Left kidney (tissue), 8 donors: Measurements from ENCODE around the gene ADAMTS12. TPM values are rescaled to one million over a fixed set of nuclear protein-coding genes. Genes with fewer than 3 reads are reported as not detected.
"Not testable (repeated sequence)": the region's sequence is repeated elsewhere in the genome, so short reads cannot be mapped to it uniquely, and the experiment has no call there.

ENCODE experiments used
- DNase-seq: peaks from one replicate; pipeline ENCODE4 v3.0.0-alpha.2; 2013
- long read RNA-seq, 8 donors: transcript quantifications; one replicate each; lab custom pipeline, GENCODE V29; 2026
- polyA plus RNA-seq: library from polyadenylated mRNA; unstranded; fragments of 120-200 nt; gene quantifications from one replicate; pipeline ENCODE4 v1.2.1, GENCODE V29; 2013; ENCODE audit not compliant: insufficient read length

ADAMTS12 gene
- polyA plus RNA-seq: 18.3 TPM
- long read RNA-seq, donor 1, partial matches to known transcripts: 0 of 3 reads
- long read RNA-seq, donor 1, other reads (novel, unspliced or antisense): 0 of 3 reads
- long read RNA-seq, donor 2, partial matches to known transcripts: 0 of 1 reads
- long read RNA-seq, donor 2, other reads (novel, unspliced or antisense): 0 of 1 reads
- long read RNA-seq, donor 3: 0 reads
- long read RNA-seq, donor 4, partial matches to known transcripts: 0 of 1 reads
- long read RNA-seq, donor 4, other reads (novel, unspliced or antisense): 0 of 1 reads
- long read RNA-seq, donor 5: 0 reads
- long read RNA-seq, donor 6, full-length matches to known transcripts: 1 of 6 reads
- long read RNA-seq, donor 6, partial matches to known transcripts: 5 of 6 reads
- long read RNA-seq, donor 6, other reads (novel, unspliced or antisense): 0 of 6 reads
- long read RNA-seq, donor 7, partial matches to known transcripts: 0 of 3 reads
- long read RNA-seq, donor 7, other reads (novel, unspliced or antisense): 0 of 3 reads
- long read RNA-seq, donor 8: 0 reads

GRCh38 chr5:33891788-33892619, at the start of gene ADAMTS12:
Gene ADAMTS12, minus strand, starts transcription at chr5:33891990. Its CDS starts 134 bp downstream, at chr5:33891856.
- DNase-seq: peak; percentile 46

- no peak for DNase-seq
Measured at GRCh38 chr5:33941090-33941489, 49.3 kb upstream of the ADAMTS12 start.

- no peak for DNase-seq
Measured at GRCh38 chr5:33939556-33940262, 47.9 kb upstream of the ADAMTS12 start.

- DNase-seq: no peak
Measured at GRCh38 chr5:33938881-33939280, 47.1 kb upstream of the ADAMTS12 start.

GRCh38 chr5:33938507-33938796, 46.7 kb upstream of the ADAMTS12 start:
- no peak for DNase-seq

- DNase-seq: no peak
Measured at GRCh38 chr5:33937707-33938506, 46.1 kb upstream of the ADAMTS12 start.

GRCh38 chr5:33937017-33937706, 45.4 kb upstream of the ADAMTS12 start:
- DNase-seq: no peak

GRCh38 chr5:33936381-33937016, 44.7 kb upstream of the ADAMTS12 start, which contains the start of gene RXFP3:
Gene RXFP3, plus strand, starts transcription at chr5:33936386. Its CDS starts 355 bp downstream, at chr5:33936741.
- no peak for DNase-seq

GRCh38 chr5:33936004-33936380, 44.2 kb upstream of the ADAMTS12 start:
- DNase-seq: peak; percentile 72

- DNase-seq: no peak
Measured at GRCh38 chr5:33934176-33934575, 42.4 kb upstream of the ADAMTS12 start.

- DNase-seq: no peak
Measured at GRCh38 chr5:33933723-33934169, 42.0 kb upstream of the ADAMTS12 start.

- no peak for DNase-seq
Measured at GRCh38 chr5:33931136-33931535, 39.3 kb upstream of the ADAMTS12 start.

GRCh38 chr5:33929925-33930690, 38.3 kb upstream of the ADAMTS12 start:
- no peak for DNase-seq

- DNase-seq: no peak
Measured at GRCh38 chr5:33928283-33928682, 36.5 kb upstream of the ADAMTS12 start.

GRCh38 chr5:33927685-33928084, 35.9 kb upstream of the ADAMTS12 start:
- no peak for DNase-seq

GRCh38 chr5:33925278-33925677, 33.5 kb upstream of the ADAMTS12 start:
- DNase-seq: no peak

- DNase-seq: no peak
Measured at GRCh38 chr5:33921002-33921401, 29.2 kb upstream of the ADAMTS12 start.

- not testable (repeated sequence) for DNase-seq
Measured at GRCh38 chr5:33914844-33915243, 23.1 kb upstream of the ADAMTS12 start.

- not testable (repeated sequence) for DNase-seq
Measured at GRCh38 chr5:33906248-33906647, 14.5 kb upstream of the ADAMTS12 start.
